Activated B cell treated with CpG ODN at 0.5 μM for 24 hours (primary cell): ENCODE measurements around the gene S100P. TPM values are rescaled to one million over a fixed set of nuclear protein-coding genes. Genes with fewer than 3 reads are reported as not detected.

Experiments used
- ATAC-seq: fragments of 200-7000 bp; cut with Tn5 transposase; one replicate; pipeline ENCODE4 v1.10.0; 2021; ENCODE audit warnings: low read depth, mild to moderate bottlenecking, moderate library complexity
- CTCF ChIA-PET: fragments of 350-600 bp; sonication (Branson Sonifier 250); formaldehyde crosslinking; loops from one replicate; lab custom pipeline; 2021; ENCODE audit warnings: antibody characterized with exemption; lab: Charles Lee
- POLR2A ChIA-PET: fragments of 350-600 bp; sonication (Branson Sonifier 250); formaldehyde crosslinking; loops from one replicate; lab custom pipeline; 2021; ENCODE audit warnings: antibody characterized with exemption; lab: Charles Lee
- DNase-seq: peaks from one replicate; pipeline ENCODE4 v3.0.0; 2022
- H3K27ac Mint-ChIP-seq: one replicate; pipeline ENCODE4 v1.8.0; 2020; ENCODE audit warnings: mixed read lengths
- H3K27me3 Mint-ChIP-seq: one replicate; pipeline ENCODE4 v1.8.0; 2021; ENCODE audit warnings: mixed read lengths
- H3K36me3 Mint-ChIP-seq: one replicate; pipeline ENCODE4 v1.8.0; 2021; ENCODE audit warnings: low read depth, mixed read lengths
- H3K4me1 Mint-ChIP-seq: one replicate; pipeline ENCODE4 v1.8.0; 2021; ENCODE audit warnings: mixed read lengths
- H3K4me3 Mint-ChIP-seq: one replicate; pipeline ENCODE4 v1.8.0; 2020; ENCODE audit warnings: mild to moderate bottlenecking, mixed read lengths
- H3K9me3 Mint-ChIP-seq: one replicate; pipeline ENCODE4 v1.8.0; 2020; ENCODE audit warnings: mixed read lengths
- CTCF ChIP-seq: fragments of 200-600 bp; IDR thresholded peaks from one replicate; pipeline ENCODE4 v1.8.0; 2022; ENCODE audit warnings: antibody characterized with exemption, mild to moderate bottlenecking
- intact Hi-C: fragments of 100-400 bp; cut with micrococcal nuclease; formaldehyde crosslinking; loops from one replicate; pipeline ENCODE4 v1.15.1; 2024
- total RNA-seq: library from RNA; stranded (reverse); gene quantifications from 2 replicates; pipeline ENCODE4 v1.2.3, GENCODE V29; 2022

The S100P gene
- total RNA-seq, 1 donor from 2014 or later, result not detected

- Mint-ChIP-seq H3K27me3 (no peaks in the 10 kb centered on the region), H3K4me1 (peaks cover 37% of the 10 kb centered on the region), H3K27ac (no peak overlapping the region), H3K36me3 (peaks cover 13% of the 10 kb centered on the region), H3K9me3 (no peaks in the 10 kb centered on the region), H3K4me3 (peak overlapping the region; percentile 8)
- intact Hi-C loops, result loop anchor here (5.0 kb wide), 1 partner anchor 452 kb away; the partner anchor contains the start of gene WFS1
- POLR2A ChIA-PET, result interaction anchor here (0.7 to 3.8 kb wide), 6 partner anchors 7 to 349 kb away, joined by 3 to 52 read pairs (median 6); partner anchors contain the start of genes GRPEL1, MRFAP1 and MRFAP1L1
- ATAC-seq (no peak), DNase-seq (no peak)
- no peak for TF ChIP-seq CTCF
- CTCF ChIA-PET, result interaction anchor here (0.8 to 7.2 kb wide), 4 partner anchors 150 to 351 kb away, joined by 3 to 117 read pairs (median 40); partner anchors contain the start of gene GRPEL1
These were observed 25.4 kb downstream of the S100P start for GRCh38 chr4:6718932-6719610.

DNA sequence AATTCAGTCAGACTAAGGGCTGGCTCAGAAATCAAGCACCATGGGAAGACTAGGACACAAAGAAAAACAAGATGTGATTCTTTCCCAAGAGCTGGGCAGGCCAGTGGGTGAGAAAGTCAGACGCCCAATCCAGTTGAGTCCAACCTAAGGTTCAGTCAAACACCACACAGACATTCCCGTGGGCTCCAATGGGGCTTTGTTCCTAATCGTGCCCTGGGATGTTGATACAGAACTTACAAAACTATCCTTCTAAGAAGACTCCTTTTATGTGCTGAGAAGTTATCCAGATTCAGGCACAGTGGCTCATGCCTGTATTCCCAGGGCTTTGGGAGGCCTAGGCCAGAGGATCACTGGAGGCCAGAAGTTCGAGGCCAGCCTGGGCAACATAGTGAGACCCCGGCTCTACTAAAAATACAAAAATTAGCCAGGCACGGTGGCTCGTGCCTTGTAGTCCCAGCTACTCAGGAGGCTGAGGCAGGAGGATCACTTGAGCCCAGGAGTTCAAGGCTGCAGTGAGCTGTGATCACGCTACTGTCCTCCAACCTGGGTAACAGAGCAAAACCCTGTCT is 26.0 kb downstream of the S100P start:
- TF ChIP-seq CTCF, result no peak
- H3K9me3 Mint-ChIP-seq, result no peaks in the 10 kb centered on the region
- no peak overlapping the region for H3K27ac Mint-ChIP-seq
- DNase-seq (no peak), ATAC-seq (no peak)
- peaks cover 37% of the 10 kb centered on the region for H3K4me1 Mint-ChIP-seq
- no peak overlapping the region for H3K4me3 Mint-ChIP-seq
- H3K36me3 Mint-ChIP-seq, result peaks cover 13% of the 10 kb centered on the region
- no peaks in the 10 kb centered on the region for H3K27me3 Mint-ChIP-seq
- intact Hi-C loops, result loop anchor here (1.0 to 5.0 kb wide), 5 partner anchors 64 to 998 kb away; partner anchors contain the start of gene WFS1
- CTCF ChIA-PET, result interaction anchor here (0.8 to 7.2 kb wide), 9 partner anchors 10 to 362 kb away, joined by 3 to 117 read pairs (median 5); partner anchors contain the start of genes GRPEL1 and MRFAP1L1
- POLR2A ChIA-PET, result interaction anchor here (0.5 to 1.9 kb wide), 7 partner anchors 8 to 350 kb away, joined by 3 to 10 read pairs (median 4); partner anchors contain the start of genes GRPEL1 and MRFAP1L1

GRCh38 chr4:6720202-6720699 is 26.6 kb downstream of the S100P start:
- ChIA-PET CTCF (interaction anchor here (0.7 to 7.2 kb wide), 11 partner anchors 11 to 1082 kb away, joined by 3 to 117 read pairs (median 5); partner anchors contain the start of genes GRPEL1 and MRFAP1L1), POLR2A (interaction anchor here (0.7 to 1.6 kb wide), 5 partner anchors 9 to 349 kb away, joined by 3 to 10 read pairs (median 4); partner anchors contain the start of genes GRPEL1 and MRFAP1)
- TF ChIP-seq CTCF, result peak; percentile 49
- H3K36me3 Mint-ChIP-seq, result peaks cover 13% of the 10 kb centered on the region
- peaks cover 34% of the 10 kb centered on the region for H3K4me1 Mint-ChIP-seq
- intact Hi-C loops, result loop anchor here (1.0 to 5.0 kb wide), 4 partner anchors 63 to 997 kb away; no protein-coding TSS in a partner anchor
- DNase-seq (peak; percentile 81), ATAC-seq (peak; percentile 47)
- H3K27me3 Mint-ChIP-seq, result no peaks in the 10 kb centered on the region
- no peak overlapping the region for H3K4me3 Mint-ChIP-seq
- peak overlapping the region; percentile 35 for H3K27ac Mint-ChIP-seq
- no peaks in the 10 kb centered on the region for H3K9me3 Mint-ChIP-seq

- Mint-ChIP-seq H3K27me3 (no peaks in the 10 kb centered on the region), H3K27ac (no peak overlapping the region), H3K36me3 (peaks cover 10% of the 10 kb centered on the region), H3K4me3 (peak overlapping the region; percentile 11), H3K4me1 (peaks cover 27% of the 10 kb centered on the region), H3K9me3 (no peaks in the 10 kb centered on the region)
- intact Hi-C loops, result loop anchor here (5.0 kb wide), 1 partner anchor 996 kb away; no protein-coding TSS in a partner anchor
- DNase-seq (no peak), ATAC-seq (no peak)
- ChIA-PET POLR2A (interaction anchor here (1.0 kb wide), 1 partner anchor 152 kb away, joined by 4 read pairs; no protein-coding TSS in a partner anchor), CTCF (interaction anchor here (1.5 to 7.2 kb wide), 3 partner anchors 153 to 361 kb away, joined by 5 to 117 read pairs (median 77); partner anchors contain the start of gene GRPEL1)
- no peak for TF ChIP-seq CTCF
These were observed 27.4 kb downstream of the S100P start for GRCh38 chr4:6721121-6721520.
